ENCODE measurements around the gene PAPPA.

PAPPA gene

GRCh38 chr9:116393198-116393597, 239.6 kb downstream of the PAPPA start:
- no peaks in the 10 kb centered on the region for H3K27me3 ChIP-seq (ENCODE audit: low read depth, low read length)
- peaks cover 12% of the 10 kb centered on the region in 2 donors for H3K36me3 ChIP-seq (ENCODE audit: control insufficient read depth in 1 of 2, insufficient read depth in 2 of 2, low read length in 2 of 2)
- H3K9me3 ChIP-seq (ENCODE audit: control insufficient read depth in 1 of 2, low read length in 2 of 2) = no peaks in the 10 kb centered on the region
- H3K27ac ChIP-seq (ENCODE audit: low read length) = no peak overlapping the region
- H3K4me1 ChIP-seq (ENCODE audit: control insufficient read depth in 1 of 2, insufficient read depth in 2 of 2, low read length in 2 of 2) = no peaks in the 10 kb centered on the region
- H3K4me3 ChIP-seq (ENCODE audit: low read depth in 1 of 2, low read length in 2 of 2) = no peak overlapping the region

DNA sequence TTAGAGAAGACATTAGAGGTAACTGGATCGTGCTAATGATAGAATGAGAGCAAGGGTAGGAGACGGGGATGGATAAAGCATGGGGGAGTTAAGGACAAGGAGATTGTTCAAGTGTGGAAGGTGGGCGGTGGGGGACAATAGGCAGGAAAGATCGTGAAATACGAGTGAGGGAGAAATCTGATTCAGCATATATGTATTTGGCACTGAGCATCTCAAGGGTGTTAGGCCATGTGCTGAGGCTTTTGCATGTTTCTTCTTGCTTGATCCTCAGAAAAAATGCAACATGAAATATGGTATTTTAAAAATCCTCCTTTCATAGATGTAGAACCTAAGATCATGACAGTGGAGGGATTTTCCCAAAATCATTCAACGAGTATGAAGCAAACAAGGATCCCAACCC, 240.5 kb downstream of the PAPPA start:
- Histone ChIP-seq H3K4me3 (ENCODE audit: low read depth in 1 of 2, low read length in 2 of 2) (no peak overlapping the region), H3K4me1 (ENCODE audit: control insufficient read depth in 1 of 2, insufficient read depth in 2 of 2, low read length in 2 of 2) (no peaks in the 10 kb centered on the region), H3K27me3 (ENCODE audit: low read depth, low read length) (no peaks in the 10 kb centered on the region), H3K27ac (ENCODE audit: low read length) (no peak overlapping the region), H3K36me3 (ENCODE audit: control insufficient read depth in 1 of 2, insufficient read depth in 2 of 2, low read length in 2 of 2) (peaks cover 12% of the 10 kb centered on the region in 2 donors), H3K9me3 (ENCODE audit: control insufficient read depth in 1 of 2, low read length in 2 of 2) (no peaks in the 10 kb centered on the region)

- H3K4me3 ChIP-seq (ENCODE audit: low read depth in 1 of 2, low read length in 2 of 2) = no peak overlapping the region
- no peaks in the 10 kb centered on the region for H3K27me3 ChIP-seq (ENCODE audit: low read depth, low read length)
- H3K36me3 ChIP-seq (ENCODE audit: control insufficient read depth in 1 of 2, insufficient read depth in 2 of 2, low read length in 2 of 2) = peaks cover 12% of the 10 kb centered on the region in 2 donors
Observed at GRCh38 chr9:116394894-116395698, 241.5 kb downstream of the PAPPA start.

DNA sequence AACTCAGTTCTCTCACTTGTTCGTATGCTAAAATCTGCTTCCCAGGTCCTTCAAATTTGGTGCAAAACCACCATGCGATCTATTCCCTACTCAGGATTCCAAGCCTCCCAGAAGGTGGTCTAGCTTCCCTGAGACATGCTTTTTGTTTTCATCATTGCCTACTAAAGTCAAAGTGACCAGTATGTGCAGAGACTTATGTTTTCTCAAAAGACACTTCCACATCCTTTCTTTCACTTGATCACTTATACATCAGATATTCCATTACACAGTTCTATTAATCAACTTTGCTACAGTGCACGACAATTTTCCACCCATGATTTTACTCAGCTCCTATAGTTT, 242.1 kb downstream of the PAPPA start:
- Histone ChIP-seq H3K27ac (ENCODE audit: low read length) (no peak overlapping the region), H3K9me3 (ENCODE audit: control insufficient read depth in 1 of 2, low read length in 2 of 2) (no peaks in the 10 kb centered on the region), H3K36me3 (ENCODE audit: control insufficient read depth in 1 of 2, insufficient read depth in 2 of 2, low read length in 2 of 2) (peaks cover 12% of the 10 kb centered on the region in 2 donors), H3K4me1 (ENCODE audit: control insufficient read depth in 1 of 2, insufficient read depth in 2 of 2, low read length in 2 of 2) (no peaks in the 10 kb centered on the region), H3K27me3 (ENCODE audit: low read depth, low read length) (no peaks in the 10 kb centered on the region), H3K4me3 (ENCODE audit: low read depth in 1 of 2, low read length in 2 of 2) (no peak overlapping the region)

More at GRCh38 chr9:116394894-116395698, 241.5 kb downstream of the PAPPA start:
- no peaks in the 10 kb centered on the region for H3K4me1 ChIP-seq (ENCODE audit: control insufficient read depth in 1 of 2, insufficient read depth in 2 of 2, low read length in 2 of 2)
- no peak overlapping the region for H3K27ac ChIP-seq (ENCODE audit: low read length)
- H3K9me3 ChIP-seq (ENCODE audit: control insufficient read depth in 1 of 2, low read length in 2 of 2) = no peaks in the 10 kb centered on the region

DNA sequence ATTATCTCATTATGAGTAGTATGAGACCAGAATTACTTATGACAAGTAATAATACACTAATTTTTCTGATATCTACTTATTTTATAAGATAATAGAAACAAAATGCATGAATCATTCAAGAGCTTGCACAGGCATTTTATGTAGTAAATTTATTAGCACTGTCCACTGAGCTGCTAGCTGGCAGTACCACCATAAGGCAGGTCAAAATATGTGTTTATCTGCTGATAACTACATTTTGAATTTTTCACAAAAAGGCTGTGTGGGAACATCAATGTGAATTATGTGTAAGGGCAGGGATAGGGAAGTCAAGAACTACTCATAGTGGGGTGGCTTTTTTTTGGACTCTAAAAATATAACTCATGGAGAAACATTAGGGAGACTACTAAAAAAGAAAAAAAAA, 249.6 kb downstream of the PAPPA start:
- Histone ChIP-seq H3K27me3 (ENCODE audit: low read depth, low read length) (no peaks in the 10 kb centered on the region), H3K4me1 (ENCODE audit: control insufficient read depth in 1 of 2, insufficient read depth in 2 of 2, low read length in 2 of 2) (no peaks in the 10 kb centered on the region), H3K27ac (ENCODE audit: low read length) (no peak overlapping the region), H3K36me3 (ENCODE audit: control insufficient read depth in 1 of 2, insufficient read depth in 2 of 2, low read length in 2 of 2) (no peaks in the 10 kb centered on the region), H3K9me3 (ENCODE audit: control insufficient read depth in 1 of 2, low read length in 2 of 2) (no peaks in the 10 kb centered on the region), H3K4me3 (ENCODE audit: low read depth in 1 of 2, low read length in 2 of 2) (no peak overlapping the region)

DNA sequence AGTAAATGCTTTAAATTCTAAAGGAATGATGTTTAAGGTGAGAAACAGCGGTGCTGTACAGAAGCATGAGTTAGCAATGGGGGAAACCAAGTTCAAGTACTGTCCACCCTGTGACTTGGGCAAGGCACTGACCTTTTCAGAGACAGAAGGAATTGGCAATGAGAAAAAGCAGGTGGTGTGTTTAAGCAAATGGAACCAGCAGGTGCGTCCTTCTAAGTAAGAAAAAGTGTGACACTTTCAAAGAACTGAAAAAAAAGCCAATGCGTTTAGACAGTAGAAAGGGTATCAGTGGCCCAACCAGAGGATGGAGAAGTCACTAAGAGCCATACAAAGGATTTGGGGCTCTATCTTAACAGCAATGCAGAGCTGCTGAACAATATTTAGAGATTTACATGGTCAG, 250.6 kb downstream of the PAPPA start:
- H3K9me3 ChIP-seq (ENCODE audit: control insufficient read depth in 1 of 2, low read length in 2 of 2) = no peaks in the 10 kb centered on the region
- H3K36me3 ChIP-seq (ENCODE audit: control insufficient read depth in 1 of 2, insufficient read depth in 2 of 2, low read length in 2 of 2) = no peaks in the 10 kb centered on the region
- H3K4me1 ChIP-seq (ENCODE audit: control insufficient read depth in 1 of 2, insufficient read depth in 2 of 2, low read length in 2 of 2) = no peaks in the 10 kb centered on the region
- no peak overlapping the region for H3K27ac ChIP-seq (ENCODE audit: low read length)
- H3K27me3 ChIP-seq (ENCODE audit: low read depth, low read length) = no peaks in the 10 kb centered on the region
- H3K4me3 ChIP-seq (ENCODE audit: low read depth in 1 of 2, low read length in 2 of 2) = no peak overlapping the region

GRCh38 chr9:116405321-116405720, 251.7 kb downstream of the PAPPA start:
- H3K4me3 ChIP-seq (ENCODE audit: low read depth in 1 of 2, low read length in 2 of 2) = no peak overlapping the region
- H3K27me3 ChIP-seq (ENCODE audit: low read depth, low read length) = no peaks in the 10 kb centered on the region
- no peak overlapping the region for H3K27ac ChIP-seq (ENCODE audit: low read length)
- no peaks in the 10 kb centered on the region for H3K4me1 ChIP-seq (ENCODE audit: control insufficient read depth in 1 of 2, insufficient read depth in 2 of 2, low read length in 2 of 2)
- no peaks in the 10 kb centered on the region for H3K36me3 ChIP-seq (ENCODE audit: control insufficient read depth in 1 of 2, insufficient read depth in 2 of 2, low read length in 2 of 2)
- H3K9me3 ChIP-seq (ENCODE audit: control insufficient read depth in 1 of 2, low read length in 2 of 2) = no peaks in the 10 kb centered on the region

DNA sequence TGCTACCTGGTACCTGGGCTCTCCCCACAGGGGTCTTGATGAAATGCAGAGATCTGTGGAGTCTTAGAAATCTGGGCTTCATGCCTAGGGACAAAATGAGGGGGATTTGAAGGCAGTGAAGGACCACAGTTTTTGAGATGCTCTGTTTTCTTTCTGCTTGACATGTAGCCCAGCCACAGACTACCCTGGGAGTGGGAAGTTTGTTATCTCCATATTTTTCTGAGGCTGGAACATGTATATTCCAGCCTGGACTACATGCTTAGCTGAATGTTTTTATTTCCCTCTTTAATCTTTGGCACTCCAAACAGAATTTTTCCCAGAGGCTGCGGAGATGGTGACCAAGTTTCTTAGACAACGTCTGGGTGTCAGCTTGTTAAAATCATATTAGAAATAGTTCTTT, 252.9 kb downstream of the PAPPA start:
- Histone ChIP-seq H3K9me3 (ENCODE audit: control insufficient read depth in 1 of 2, low read length in 2 of 2) (no peaks in the 10 kb centered on the region), H3K4me3 (ENCODE audit: low read depth in 1 of 2, low read length in 2 of 2) (no peak overlapping the region), H3K36me3 (ENCODE audit: control insufficient read depth in 1 of 2, insufficient read depth in 2 of 2, low read length in 2 of 2) (no peaks in the 10 kb centered on the region), H3K27ac (ENCODE audit: low read length) (no peak overlapping the region), H3K27me3 (ENCODE audit: low read depth, low read length) (no peaks in the 10 kb centered on the region), H3K4me1 (ENCODE audit: control insufficient read depth in 1 of 2, insufficient read depth in 2 of 2, low read length in 2 of 2) (no peaks in the 10 kb centered on the region)

- H3K36me3 ChIP-seq (ENCODE audit: control insufficient read depth in 1 of 2, insufficient read depth in 2 of 2, low read length in 2 of 2) = no peaks in the 10 kb centered on the region
- no peaks in the 10 kb centered on the region for H3K9me3 ChIP-seq (ENCODE audit: control insufficient read depth in 1 of 2, low read length in 2 of 2)
- H3K4me3 ChIP-seq (ENCODE audit: low read depth in 1 of 2, low read length in 2 of 2) = no peak overlapping the region
- H3K27me3 ChIP-seq (ENCODE audit: low read depth, low read length) = no peaks in the 10 kb centered on the region
- H3K4me1 ChIP-seq (ENCODE audit: control insufficient read depth in 1 of 2, insufficient read depth in 2 of 2, low read length in 2 of 2) = no peaks in the 10 kb centered on the region
- no peak overlapping the region for H3K27ac ChIP-seq (ENCODE audit: low read length)
Observed at GRCh38 chr9:116409129-116409528, 255.5 kb downstream of the PAPPA start.

DNA sequence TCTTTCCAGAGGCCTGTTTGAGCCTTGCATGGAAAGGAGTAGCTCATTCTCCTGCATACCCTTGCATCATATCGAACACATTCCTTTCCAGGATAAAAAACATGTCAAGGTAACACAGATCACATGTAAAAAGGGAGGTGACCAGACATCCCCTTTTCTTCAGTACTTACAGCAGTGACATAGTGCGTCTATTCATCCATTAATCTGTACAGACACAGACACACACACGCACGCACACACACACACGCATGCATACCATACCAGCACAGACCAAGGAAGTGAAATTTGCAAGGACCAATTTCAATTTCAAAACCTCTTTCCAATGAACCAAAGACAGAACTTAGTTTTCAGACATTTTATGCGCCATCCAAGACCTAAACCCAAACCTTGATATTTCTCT, 256.0 kb downstream of the PAPPA start:
- H3K9me3 ChIP-seq (ENCODE audit: control insufficient read depth in 1 of 2, low read length in 2 of 2) = no peaks in the 10 kb centered on the region

DNA sequence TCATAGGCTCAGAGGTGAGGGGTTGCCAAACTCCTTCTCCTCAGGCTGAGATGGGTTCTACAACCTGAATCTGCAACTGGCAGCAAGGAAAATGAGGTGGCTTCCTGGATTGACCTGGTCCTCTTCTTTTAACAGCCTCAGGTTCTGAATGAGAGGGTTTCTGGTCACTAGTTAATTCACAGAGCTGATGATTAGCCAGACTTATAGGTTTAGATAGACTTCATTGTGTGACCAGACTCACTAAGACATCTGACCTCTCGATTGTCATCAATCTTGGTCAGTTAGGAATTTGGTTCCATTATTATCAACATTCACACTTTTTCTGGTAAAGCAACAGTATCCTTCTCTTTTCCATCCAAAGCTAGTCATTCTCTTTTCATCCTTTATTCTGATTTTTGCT, 257.9 kb downstream of the PAPPA start:
- Histone ChIP-seq H3K4me1 (ENCODE audit: control insufficient read depth in 1 of 2, insufficient read depth in 2 of 2, low read length in 2 of 2) (no peaks in the 10 kb centered on the region), H3K27me3 (ENCODE audit: low read depth, low read length) (no peaks in the 10 kb centered on the region), H3K36me3 (ENCODE audit: control insufficient read depth in 1 of 2, insufficient read depth in 2 of 2, low read length in 2 of 2) (no peaks in the 10 kb centered on the region), H3K9me3 (ENCODE audit: control insufficient read depth in 1 of 2, low read length in 2 of 2) (no peaks in the 10 kb centered on the region), H3K4me3 (ENCODE audit: low read depth in 1 of 2, low read length in 2 of 2) (no peak overlapping the region), H3K27ac (ENCODE audit: low read length) (no peak overlapping the region)

More for the DNA sequence above, 256.0 kb downstream of the PAPPA start:
- H3K27me3 ChIP-seq (ENCODE audit: low read depth, low read length) = no peaks in the 10 kb centered on the region
- no peaks in the 10 kb centered on the region for H3K4me1 ChIP-seq (ENCODE audit: control insufficient read depth in 1 of 2, insufficient read depth in 2 of 2, low read length in 2 of 2)
- H3K36me3 ChIP-seq (ENCODE audit: control insufficient read depth in 1 of 2, insufficient read depth in 2 of 2, low read length in 2 of 2) = no peaks in the 10 kb centered on the region
- H3K27ac ChIP-seq (ENCODE audit: low read length) = no peak overlapping the region
- no peak overlapping the region for H3K4me3 ChIP-seq (ENCODE audit: low read depth in 1 of 2, low read length in 2 of 2)

DNA sequence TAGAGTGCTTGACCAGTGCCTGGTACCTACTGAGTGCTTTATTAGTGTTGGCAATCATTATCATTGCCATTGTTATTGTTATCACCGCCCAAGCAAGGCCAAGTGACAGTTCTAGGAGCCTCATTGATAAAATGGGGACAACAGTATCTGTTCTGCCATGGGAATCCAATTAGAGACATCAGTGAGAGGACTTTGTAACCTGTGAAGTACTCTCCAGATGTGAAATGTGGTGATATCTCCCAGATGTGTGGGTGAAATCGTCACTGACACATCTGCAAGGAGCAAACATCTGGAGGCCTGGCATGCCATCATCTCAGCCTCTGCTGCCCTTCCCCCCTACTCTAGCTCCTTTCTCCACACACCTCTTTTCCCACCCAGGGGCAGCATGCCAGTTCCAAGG, 260.8 kb downstream of the PAPPA start:
- Histone ChIP-seq H3K36me3 (ENCODE audit: control insufficient read depth in 1 of 2, insufficient read depth in 2 of 2, low read length in 2 of 2) (no peaks in the 10 kb centered on the region), H3K4me1 (ENCODE audit: control insufficient read depth in 1 of 2, insufficient read depth in 2 of 2, low read length in 2 of 2) (no peaks in the 10 kb centered on the region), H3K9me3 (ENCODE audit: control insufficient read depth in 1 of 2, low read length in 2 of 2) (no peaks in the 10 kb centered on the region), H3K27me3 (ENCODE audit: low read depth, low read length) (no peaks in the 10 kb centered on the region), H3K4me3 (ENCODE audit: low read depth in 1 of 2, low read length in 2 of 2) (no peak overlapping the region), H3K27ac (ENCODE audit: low read length) (no peak overlapping the region)

Data from muscle layer of duodenum (tissue), 2 donors.